NCI-H748 (cell line): ENCODE data around the gene TXNDC9.
"Not testable (repeated sequence)": the region's sequence is repeated elsewhere in the genome, so short reads cannot be mapped to it uniquely, and the experiment has no call there.

Source experiments
- DNase-seq: peaks from one replicate; lab custom pipeline; 2025; ENCODE audit not compliant: unreplicated experiment; lab: John Stamatoyannopoulos, UW

The TXNDC9 gene

GRCh38 chr2:99336804-99337112 is 625 bp upstream of the TXNDC9 start:
- DNase-seq, result no peak

DNA sequence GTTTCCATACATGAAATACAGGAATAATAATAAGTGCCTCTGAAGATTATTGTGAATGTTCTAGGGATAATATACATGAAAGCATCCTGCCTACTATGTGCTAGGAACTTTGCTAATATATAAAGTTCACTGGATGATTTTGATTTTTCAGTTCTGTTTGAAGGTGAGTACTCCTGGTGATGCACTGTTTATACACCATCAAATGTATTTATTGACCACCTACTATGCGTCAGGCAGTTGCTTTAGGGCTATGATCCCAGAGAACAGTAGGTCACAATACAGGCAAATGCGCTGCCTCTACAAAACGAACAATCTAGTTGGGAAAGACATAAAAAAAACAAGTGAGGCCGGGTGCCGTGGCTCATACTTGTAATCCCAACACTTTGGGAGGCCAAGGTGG is 10.7 kb downstream of the TXNDC9 start:
- no peak for DNase-seq

DNA sequence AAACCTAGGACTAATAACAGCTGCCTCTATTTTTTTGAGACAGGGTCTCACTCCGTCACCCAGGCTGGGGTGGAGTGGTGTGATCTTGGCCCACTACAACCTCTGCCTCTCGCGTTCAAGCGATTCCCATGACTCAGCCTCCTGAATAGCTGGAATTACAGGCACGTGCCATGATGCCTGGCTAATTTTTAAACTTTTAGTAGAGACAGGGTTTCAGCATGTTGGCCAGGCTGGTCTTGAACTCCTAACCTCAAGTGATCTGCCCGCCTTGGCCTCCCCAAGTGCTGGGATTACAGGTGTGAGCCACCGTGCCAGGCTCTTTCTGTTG is 18.3 kb downstream of the TXNDC9 start:
- not testable (repeated sequence) for DNase-seq

DNA sequence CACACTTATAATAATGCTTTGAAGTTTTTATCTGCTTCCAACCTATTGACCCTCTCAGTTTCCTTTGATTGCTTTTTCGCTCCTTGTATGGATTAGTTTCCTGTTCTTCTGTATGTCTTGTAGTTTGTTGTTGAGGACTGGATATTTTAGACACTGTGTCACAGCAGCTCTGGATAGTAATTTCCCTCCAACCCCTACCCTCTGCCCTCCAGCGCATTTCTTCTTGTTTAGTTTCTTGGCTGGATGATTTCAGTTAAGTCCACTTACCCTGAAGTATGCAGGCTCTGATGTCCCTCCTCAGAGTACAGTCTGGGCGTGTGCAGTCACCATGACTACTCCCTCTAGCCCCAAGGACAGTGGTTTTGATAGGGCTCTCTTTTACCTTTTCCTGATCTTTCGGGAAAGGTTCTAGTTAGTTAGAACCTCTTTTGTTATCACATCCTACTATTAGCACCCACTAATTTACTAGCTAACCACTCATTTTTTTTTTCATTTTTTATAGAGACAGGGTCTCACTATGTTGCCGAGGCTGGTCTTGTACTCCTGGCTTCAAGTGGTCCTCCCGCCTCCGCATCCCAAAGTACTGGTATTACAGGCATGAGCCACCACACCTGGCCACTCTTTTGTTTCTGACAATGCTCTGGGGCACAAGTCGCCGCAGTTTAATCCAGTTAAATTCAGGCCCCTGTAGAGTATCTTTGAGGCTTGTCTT is 18.8 kb downstream of the TXNDC9 start:
- DNase-seq, result no peak

DNA sequence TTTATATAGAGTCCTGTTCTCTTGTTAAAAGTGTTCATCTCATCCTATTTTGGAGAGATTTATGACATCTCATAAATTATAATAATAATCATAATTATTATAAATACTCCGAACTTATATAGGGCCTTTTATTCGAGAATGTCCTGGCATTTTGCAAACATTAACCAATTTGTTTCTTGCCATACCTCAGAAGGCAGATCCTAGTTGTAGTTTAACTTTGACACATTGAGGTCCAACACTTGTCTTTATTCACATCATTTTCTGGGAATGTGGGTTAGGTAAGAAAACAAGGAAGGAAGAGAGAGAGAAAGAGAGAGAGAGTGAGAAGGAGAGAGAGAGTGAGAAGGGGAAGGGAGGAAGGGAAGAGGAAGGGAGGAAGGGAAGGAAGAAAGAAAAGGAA is 35.0 kb downstream of the TXNDC9 start, which contains the start of gene LYG1:
Gene LYG1 (minus strand): TSS at position 101 of the 400 bp plus-strand sequence. CDS start 5,527 bp downstream, outside the sequence.
- DNase-seq, result not testable (repeated sequence)

- DNase-seq, result no peak
These were observed 36.6 kb downstream of the TXNDC9 start for GRCh38 chr2:99299580-99299979.

DNA sequence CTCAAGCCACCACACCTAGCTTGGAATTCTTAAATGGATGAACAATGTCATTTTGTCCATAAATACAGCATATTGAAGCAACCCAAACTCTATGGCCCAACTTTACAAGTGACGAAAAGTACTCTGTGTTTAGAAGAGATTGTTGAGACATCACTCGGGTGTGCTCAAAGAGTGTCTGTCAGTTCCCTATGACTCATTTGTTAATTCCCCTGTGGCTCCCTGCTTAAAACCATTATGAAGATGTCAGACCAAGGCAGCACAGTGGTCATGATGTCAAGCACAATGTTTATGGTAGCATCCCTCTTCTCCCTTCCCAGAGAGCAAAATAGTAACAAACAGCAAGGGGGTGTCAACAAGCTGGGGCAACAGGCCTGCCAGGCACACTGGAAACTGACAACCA is 38.1 kb downstream of the TXNDC9 start:
- DNase-seq, result no peak

GRCh38 chr2:99285526-99285925 is 50.6 kb downstream of the TXNDC9 start:
- no peak for DNase-seq

GRCh38 chr2:99279969-99280695 is 56.0 kb downstream of the TXNDC9 start:
- no peak for DNase-seq

GRCh38 chr2:99278793-99279291 is 57.3 kb downstream of the TXNDC9 start:
- DNase-seq, result no peak

DNA sequence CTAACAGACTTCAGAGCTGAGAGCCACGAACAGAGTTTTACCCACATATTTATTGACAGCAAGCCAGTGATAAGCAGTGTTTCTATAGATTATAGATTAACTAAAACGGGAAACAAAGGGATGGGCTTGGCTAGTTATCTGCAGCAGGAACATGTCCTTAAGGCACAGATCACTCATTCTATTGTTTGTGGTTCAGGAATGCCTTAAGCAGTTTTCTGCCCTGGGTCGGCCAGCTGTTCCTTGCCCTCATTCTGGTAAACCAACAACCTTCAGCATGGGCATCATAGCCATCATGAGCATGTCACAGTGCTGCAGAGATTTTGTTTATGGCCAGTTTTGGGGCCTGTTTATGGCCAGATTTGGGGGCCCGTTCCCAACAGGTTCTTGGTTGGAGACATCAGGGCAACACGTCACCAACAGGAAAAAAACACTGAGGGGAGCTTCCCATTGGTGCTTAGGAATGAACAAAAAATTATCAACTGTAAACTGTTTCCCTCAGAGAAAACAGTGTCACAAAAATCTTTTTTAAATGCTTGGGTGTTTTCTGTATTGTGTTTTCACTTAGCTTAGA is 57.9 kb downstream of the TXNDC9 start:
- DNase-seq, result not testable (repeated sequence)

GRCh38 chr2:99275882-99276281 is 60.3 kb downstream of the TXNDC9 start:
- no peak for DNase-seq
